Tibial nerve (tissue), 4 donors: ENCODE results near the gene SRGAP2B.
"Not testable (repeated sequence)": the region's sequence is repeated elsewhere in the genome, so short reads cannot be mapped to it uniquely, and the experiment has no call there.

ENCODE experiments used
- EP300 ChIP-seq, 2 donors: sonication (generic); formaldehyde crosslinking; IDR thresholded peaks; one replicate each; pipeline ENCODE4 v1.6.1; 2017; ENCODE audit warnings: antibody characterized with exemption in 2 of 2, mild to moderate bottlenecking in 1 of 2
- TF ChIP-seq, protein P1 (sequence below), 5 experiments: fragments of 200-600 bp in 3 of 5; fragments of 450-650 bp in 2 of 5; sonication (generic) in 3 of 5; IDR thresholded peaks; one replicate each; pipeline ENCODE4 v1.5.1; 2016 to 2019; ENCODE audit warnings: antibody characterized with exemption in 5 of 5, mild to moderate bottlenecking in 3 of 5, moderate library complexity in 2 of 5

DNA sequence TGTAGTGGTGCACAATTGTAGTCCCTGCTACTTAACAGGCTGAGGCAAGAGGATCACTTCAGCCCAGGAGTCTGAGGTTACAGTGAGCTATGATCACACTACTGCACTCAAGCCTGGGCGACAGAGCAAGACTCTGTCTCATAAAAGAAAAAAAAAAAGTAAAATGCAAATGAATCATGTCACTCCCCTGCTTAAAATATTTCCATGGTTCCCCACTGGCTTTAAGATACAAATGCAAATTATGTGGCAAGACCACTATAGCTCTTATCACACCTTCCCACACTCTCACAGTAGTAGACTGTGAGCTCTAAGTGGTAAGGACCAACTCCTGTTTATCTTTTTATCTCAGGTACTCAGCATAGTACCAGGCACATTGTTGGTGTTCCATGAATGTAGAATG, 53.6 kb downstream of the SRGAP2B start:
- TF ChIP-seq, protein P1, sequence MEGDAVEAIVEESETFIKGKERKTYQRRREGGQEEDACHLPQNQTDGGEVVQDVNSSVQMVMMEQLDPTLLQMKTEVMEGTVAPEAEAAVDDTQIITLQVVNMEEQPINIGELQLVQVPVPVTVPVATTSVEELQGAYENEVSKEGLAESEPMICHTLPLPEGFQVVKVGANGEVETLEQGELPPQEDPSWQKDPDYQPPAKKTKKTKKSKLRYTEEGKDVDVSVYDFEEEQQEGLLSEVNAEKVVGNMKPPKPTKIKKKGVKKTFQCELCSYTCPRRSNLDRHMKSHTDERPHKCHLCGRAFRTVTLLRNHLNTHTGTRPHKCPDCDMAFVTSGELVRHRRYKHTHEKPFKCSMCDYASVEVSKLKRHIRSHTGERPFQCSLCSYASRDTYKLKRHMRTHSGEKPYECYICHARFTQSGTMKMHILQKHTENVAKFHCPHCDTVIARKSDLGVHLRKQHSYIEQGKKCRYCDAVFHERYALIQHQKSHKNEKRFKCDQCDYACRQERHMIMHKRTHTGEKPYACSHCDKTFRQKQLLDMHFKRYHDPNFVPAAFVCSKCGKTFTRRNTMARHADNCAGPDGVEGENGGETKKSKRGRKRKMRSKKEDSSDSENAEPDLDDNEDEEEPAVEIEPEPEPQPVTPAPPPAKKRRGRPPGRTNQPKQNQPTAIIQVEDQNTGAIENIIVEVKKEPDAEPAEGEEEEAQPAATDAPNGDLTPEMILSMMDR (IDR thresholded peaks at IDR 0.05), result not testable (repeated sequence)
- TF ChIP-seq EP300 (IDR thresholded peaks at IDR 0.05), result not testable (repeated sequence)
